MG63 (cell line): Measurements from ENCODE around the gene TJP2. TPM values are rescaled to one million over a fixed set of nuclear protein-coding genes. Genes with fewer than 3 reads are reported as not detected.

Experiments
- DNase-seq: peaks from one replicate; pipeline ENCODE4 v3.0.0-alpha.2; 2020
- H3K27me3 ChIP-seq: fragments of 250-450 bp; sonication (Bioruptor Pico); 2 replicates; pipeline ENCODE4 v1.5.1; 2020; ENCODE audit warnings: mild to moderate bottlenecking, moderate library complexity
- H3K36me3 ChIP-seq: fragments of 250-450 bp; sonication (Bioruptor Pico); 2 replicates; pipeline ENCODE4 v1.5.1; 2020; ENCODE audit warnings: mild to moderate bottlenecking, moderate library complexity
- H3K4me3 ChIP-seq: fragments of 250-450 bp; sonication (Bioruptor Pico); 2 replicates; pipeline ENCODE4 v1.5.1; 2020; ENCODE audit warnings: mild to moderate bottlenecking, moderate library complexity
- H3K9me3 ChIP-seq: fragments of 250-450 bp; sonication (Bioruptor Pico); 2 replicates; pipeline ENCODE4 v1.5.1; 2020; ENCODE audit warnings: mild to moderate bottlenecking, moderate library complexity
- total RNA-seq: library from RNA; depleted of rRNA; stranded (reverse); fragments of >200 nt; shearing (Covaris generic); gene quantifications from 2 replicates; pipeline ENCODE4 v1.2.3, GENCODE V29; 2014; ENCODE audit warnings: low replicate concordance; rRNA removed

Gene TJP2
- total RNA-seq, 1 experiment from 2014 or later = 10.1 TPM

GRCh38 chr9:69319324-69320025 lies 145.4 kb downstream of the TJP2 start:
- Histone ChIP-seq H3K4me3 (no peak overlapping the region), H3K36me3 (no peaks in the 10 kb centered on the region), H3K9me3 (no peaks in the 10 kb centered on the region), H3K27me3 (peaks cover 6% of the 10 kb centered on the region)
- no peak for DNase-seq

DNA sequence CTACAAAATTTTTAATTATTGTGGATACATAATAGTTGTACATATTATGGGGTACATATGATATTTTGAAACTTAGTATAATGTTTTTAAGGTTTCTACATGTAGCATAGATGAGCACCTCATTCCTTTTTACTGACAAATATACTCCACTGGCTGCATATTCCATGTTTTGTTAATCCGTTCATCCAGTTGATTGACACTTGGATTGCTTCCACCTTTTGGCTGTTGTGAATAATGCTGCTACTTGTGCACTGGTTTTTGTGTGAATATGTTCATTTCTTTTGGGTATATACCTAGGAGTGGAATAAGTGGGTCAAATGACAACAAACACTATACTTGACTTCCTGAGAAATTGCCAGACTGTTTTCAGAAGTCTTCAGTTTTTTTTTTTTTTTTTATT lies 148.2 kb downstream of the TJP2 start:
- H3K36me3 ChIP-seq = no peaks in the 10 kb centered on the region
- no peak overlapping the region for H3K4me3 ChIP-seq
- H3K9me3 ChIP-seq = no peaks in the 10 kb centered on the region
- H3K27me3 ChIP-seq = peaks cover 13% of the 10 kb centered on the region
- DNase-seq = no peak

DNA sequence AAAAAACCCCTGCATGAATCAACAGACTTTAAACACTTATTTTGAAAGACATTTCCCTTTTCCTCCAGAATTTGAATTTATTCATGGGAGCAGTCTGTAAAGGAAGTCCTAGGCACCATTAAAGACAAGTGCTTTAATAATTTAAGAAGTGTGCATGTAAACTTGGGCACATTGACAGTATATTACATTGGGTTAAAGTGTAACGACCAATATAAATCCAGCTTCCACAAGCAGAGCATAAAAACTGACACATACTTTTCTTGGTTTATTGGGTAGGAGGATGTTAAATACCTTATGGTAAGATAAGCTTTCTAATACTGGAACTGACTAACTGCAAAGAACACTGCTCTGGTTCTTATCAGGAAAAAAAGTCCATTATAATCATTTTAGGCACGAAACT lies 149.8 kb downstream of the TJP2 start:
- DNase-seq = no peak
- no peak overlapping the region for H3K4me3 ChIP-seq
- H3K36me3 ChIP-seq = no peaks in the 10 kb centered on the region
- no peaks in the 10 kb centered on the region for H3K9me3 ChIP-seq
- H3K27me3 ChIP-seq = peaks cover 14% of the 10 kb centered on the region

Other genes with a start within 250 kb of the TJP2 start
- gene PRKACG, start 160.2 kb upstream of the TJP2 start, total RNA-seq = not detected in 2 replicates
- gene FXN, start 138.5 kb upstream of the TJP2 start, total RNA-seq = 9.8 and 23.7 TPM in 2 replicates
- not detected in 2 replicates for gene ENTREP1, start 150.9 kb downstream of the TJP2 start, total RNA-seq